ENCODE results near the gene CHRDL2. TPM values are rescaled to one million over a fixed set of nuclear protein-coding genes. Genes with fewer than 3 reads are reported as not detected.

CHRDL2 gene
- total and polyA plus RNA-seq, 4 donors = 0.11 to 2.1 (median 0.99) TPM

GRCh38 chr11:74673693-74674360 lies 57.4 kb downstream of the CHRDL2 start:
- no peak overlapping the region for H3K4me3 ChIP-seq (ENCODE audit: low read depth, low read length)
- no peaks in the 10 kb centered on the region for H3K9me3 ChIP-seq (ENCODE audit: control insufficient read depth, insufficient read depth, low read length)
- WGBS (ENCODE audit: insufficient coverage) = 94% methylated on average over 3 of the region's 7 CpGs
- no peaks in the 10 kb centered on the region for H3K36me3 ChIP-seq (ENCODE audit: control insufficient read depth, insufficient read depth, low read length)
- peak in 1 of 6 donors; percentile 36 for DNase-seq (ENCODE audit: low read depth in 4 of 6, low spot score in 6 of 6)
- H3K4me1 ChIP-seq (ENCODE audit: control insufficient read depth, insufficient read depth, low read length) = peaks cover 15% of the 10 kb centered on the region
- H3K27ac ChIP-seq (ENCODE audit: low read depth, low read length) = no peak overlapping the region
- H3K27me3 ChIP-seq (ENCODE audit: control insufficient read depth, insufficient read depth, low read length) = no peaks in the 10 kb centered on the region

DNA sequence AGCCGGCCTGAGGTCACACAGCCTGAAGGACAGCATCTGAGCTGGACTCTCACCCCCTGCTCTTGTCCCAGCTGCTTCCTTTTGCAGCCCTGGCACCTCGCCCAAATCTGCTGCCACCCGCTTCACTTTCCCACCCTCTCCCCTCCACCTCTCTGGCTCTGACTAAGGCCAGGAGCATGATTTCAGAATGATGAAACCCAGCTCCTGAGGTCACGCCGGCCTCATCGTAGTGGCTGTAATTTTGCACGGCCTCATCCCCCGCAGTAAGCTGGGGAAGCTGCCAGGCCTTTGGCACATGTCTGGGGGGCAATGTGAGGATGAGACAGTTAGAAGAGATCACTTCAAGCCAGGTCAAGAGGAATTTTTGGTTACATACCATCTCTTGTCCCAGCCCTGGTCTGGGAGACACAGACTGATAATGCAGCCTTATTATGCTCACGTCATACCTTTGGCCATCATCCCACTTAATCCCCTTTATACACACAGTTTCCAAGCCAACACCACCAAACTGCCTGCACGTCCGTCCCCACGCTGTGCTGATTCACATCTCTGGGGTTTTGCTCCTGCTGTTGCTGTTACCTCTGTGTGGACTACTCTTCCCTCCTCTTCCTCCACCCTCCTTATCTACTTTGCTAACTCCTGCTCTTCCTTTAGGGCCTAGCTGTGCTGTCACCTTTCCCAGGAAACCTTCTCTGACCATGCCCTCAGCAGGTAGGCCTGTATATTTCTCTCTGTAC lies 58.1 kb downstream of the CHRDL2 start:
- H3K9me3 ChIP-seq (ENCODE audit: control insufficient read depth, insufficient read depth, low read length) = no peaks in the 10 kb centered on the region
- no peaks in the 10 kb centered on the region for H3K27me3 ChIP-seq (ENCODE audit: control insufficient read depth, insufficient read depth, low read length)
- peaks cover 15% of the 10 kb centered on the region for H3K4me1 ChIP-seq (ENCODE audit: control insufficient read depth, insufficient read depth, low read length)
- no peak overlapping the region for H3K27ac ChIP-seq (ENCODE audit: low read depth, low read length)
- H3K36me3 ChIP-seq (ENCODE audit: control insufficient read depth, insufficient read depth, low read length) = no peaks in the 10 kb centered on the region
- DNase-seq (ENCODE audit: low read depth in 4 of 6, low spot score in 6 of 6) = peak in 3 of 6 donors; percentile 4 to 77 (median 68)
- no peak overlapping the region for H3K4me3 ChIP-seq (ENCODE audit: low read depth, low read length)
- 43% methylated on average over 12 of the region's 12 CpGs for WGBS (ENCODE audit: insufficient coverage)

DNA sequence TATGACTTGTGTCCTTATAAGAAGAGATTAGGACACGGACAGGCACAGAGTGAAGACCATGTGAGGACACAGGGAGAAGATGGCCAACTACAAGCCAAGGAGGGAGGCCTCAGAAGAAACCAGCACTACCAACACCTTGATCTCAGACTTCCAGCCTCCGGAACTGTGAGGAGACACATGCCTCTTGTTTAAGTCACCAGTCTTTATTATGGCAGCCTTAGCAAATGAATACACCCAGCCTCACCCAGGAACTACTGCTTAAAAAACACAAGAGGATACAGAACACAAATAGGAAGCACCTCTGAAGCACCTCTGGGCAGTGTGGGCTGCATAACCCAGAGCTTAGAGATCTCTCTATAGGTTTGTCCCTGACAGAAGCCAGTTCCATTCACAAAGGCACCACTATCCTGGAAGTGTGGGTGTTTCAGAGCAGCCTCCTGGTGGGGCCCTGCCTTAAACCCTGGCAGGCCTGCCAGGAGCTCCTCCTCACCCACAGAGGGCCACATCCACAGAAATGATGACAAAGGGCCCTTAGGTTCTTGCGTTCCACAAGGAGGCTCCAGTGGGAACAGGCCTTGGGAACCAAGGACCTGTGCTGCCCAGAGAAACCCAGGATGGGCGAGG lies 58.8 kb downstream of the CHRDL2 start:
- DNase-seq (ENCODE audit: low read depth in 4 of 6, low spot score in 6 of 6) = no peak
- no peaks in the 10 kb centered on the region for H3K36me3 ChIP-seq (ENCODE audit: control insufficient read depth, insufficient read depth, low read length)
- no peak overlapping the region for H3K4me3 ChIP-seq (ENCODE audit: low read depth, low read length)
- H3K27ac ChIP-seq (ENCODE audit: low read depth, low read length) = no peak overlapping the region
- H3K27me3 ChIP-seq (ENCODE audit: control insufficient read depth, insufficient read depth, low read length) = no peaks in the 10 kb centered on the region
- H3K4me1 ChIP-seq (ENCODE audit: control insufficient read depth, insufficient read depth, low read length) = peaks cover 15% of the 10 kb centered on the region
- 64% methylated on average over 3 of the region's 4 CpGs for WGBS (ENCODE audit: insufficient coverage)
- no peaks in the 10 kb centered on the region for H3K9me3 ChIP-seq (ENCODE audit: control insufficient read depth, insufficient read depth, low read length)

GRCh38 chr11:74671520-74672196 lies 59.6 kb downstream of the CHRDL2 start:
- DNase-seq (ENCODE audit: low read depth in 4 of 6, low spot score in 6 of 6) = no peak
- Histone ChIP-seq H3K27ac (ENCODE audit: low read depth, low read length) (no peak overlapping the region), H3K27me3 (ENCODE audit: control insufficient read depth, insufficient read depth, low read length) (no peaks in the 10 kb centered on the region), H3K36me3 (ENCODE audit: control insufficient read depth, insufficient read depth, low read length) (no peaks in the 10 kb centered on the region), H3K9me3 (ENCODE audit: control insufficient read depth, insufficient read depth, low read length) (no peaks in the 10 kb centered on the region), H3K4me3 (ENCODE audit: low read depth, low read length) (no peak overlapping the region), H3K4me1 (ENCODE audit: control insufficient read depth, insufficient read depth, low read length) (peaks cover 15% of the 10 kb centered on the region)
- WGBS (ENCODE audit: insufficient coverage) = 88% methylated on average over 6 of the region's 10 CpGs

DNA sequence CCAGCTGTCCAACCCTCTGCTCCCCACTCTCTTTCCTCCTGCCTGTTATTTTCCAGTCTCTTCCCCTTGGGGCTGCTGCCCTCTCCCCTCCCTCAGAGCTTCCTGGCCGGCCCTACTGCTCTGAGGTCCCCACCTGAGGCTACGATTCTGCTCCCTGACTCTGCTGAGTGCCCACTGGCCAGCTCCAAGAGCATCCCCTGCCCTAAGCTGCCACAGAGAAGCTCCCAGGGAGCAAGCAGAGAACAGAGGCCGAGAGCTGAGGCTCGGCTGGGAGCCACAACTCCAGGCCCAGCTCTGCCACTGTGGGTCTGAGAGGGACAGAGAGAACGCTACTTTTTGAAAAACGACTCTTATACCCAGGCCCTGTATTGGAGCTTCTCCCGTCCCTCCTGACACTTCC lies 61.1 kb downstream of the CHRDL2 start:
- no peaks in the 10 kb centered on the region for H3K27me3 ChIP-seq (ENCODE audit: control insufficient read depth, insufficient read depth, low read length)
- DNase-seq (ENCODE audit: low read depth in 4 of 6, low spot score in 6 of 6) = no peak
- H3K36me3 ChIP-seq (ENCODE audit: control insufficient read depth, insufficient read depth, low read length) = no peaks in the 10 kb centered on the region
- 87% methylated on average over 6 of the region's 7 CpGs for WGBS (ENCODE audit: insufficient coverage)
- no peak overlapping the region for H3K27ac ChIP-seq (ENCODE audit: low read depth, low read length)
- no peaks in the 10 kb centered on the region for H3K9me3 ChIP-seq (ENCODE audit: control insufficient read depth, insufficient read depth, low read length)
- H3K4me1 ChIP-seq (ENCODE audit: control insufficient read depth, insufficient read depth, low read length) = peaks cover 15% of the 10 kb centered on the region
- H3K4me3 ChIP-seq (ENCODE audit: low read depth, low read length) = no peak overlapping the region

DNA sequence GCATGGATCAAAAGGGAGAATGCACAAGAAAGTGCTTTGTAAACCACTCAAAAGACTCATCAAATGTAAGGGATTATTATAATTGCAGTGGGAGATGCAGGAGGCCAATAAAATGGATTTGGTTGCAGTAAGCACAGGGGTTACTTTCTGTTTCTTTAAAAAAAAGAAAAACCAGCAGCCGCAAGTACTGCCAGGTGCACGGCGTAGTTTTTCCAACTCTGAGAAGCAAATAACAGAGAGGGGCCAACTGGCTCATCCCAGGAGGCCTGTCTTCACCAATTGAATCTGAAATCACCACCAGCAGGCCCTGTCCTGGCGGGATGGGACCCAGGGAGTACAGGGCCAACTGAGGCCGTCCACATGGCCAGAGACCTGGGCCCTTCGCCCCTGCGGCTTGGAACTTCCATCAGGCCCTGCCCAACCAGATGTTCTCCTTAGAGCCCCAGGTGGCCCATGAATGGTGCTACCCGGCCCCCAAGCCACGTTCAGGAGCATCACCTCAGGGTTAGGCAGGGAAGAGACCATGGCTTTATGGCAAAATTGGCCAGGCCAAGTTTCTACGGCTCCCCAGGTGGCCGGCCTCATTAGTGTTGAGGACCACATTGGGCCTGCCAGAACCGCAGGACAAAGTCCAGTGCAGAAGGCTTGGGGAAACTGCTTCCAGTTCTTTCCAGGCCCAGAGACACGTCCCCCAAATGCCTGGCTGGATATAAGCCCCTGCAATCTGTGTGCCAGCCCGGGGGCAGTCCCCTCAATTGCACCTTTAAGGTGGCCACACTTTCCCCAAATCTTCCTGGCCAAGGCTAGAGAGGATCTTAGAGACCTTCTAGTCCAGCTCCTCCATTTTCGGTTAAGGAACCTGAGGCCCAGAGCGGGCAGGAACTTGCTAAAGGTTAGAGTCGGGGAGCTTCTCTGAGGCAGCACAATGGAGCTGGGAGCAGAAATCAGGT lies 61.7 kb downstream of the CHRDL2 start:
- Histone ChIP-seq H3K27me3 (ENCODE audit: control insufficient read depth, insufficient read depth, low read length) (no peaks in the 10 kb centered on the region), H3K4me1 (ENCODE audit: control insufficient read depth, insufficient read depth, low read length) (peaks cover 15% of the 10 kb centered on the region), H3K36me3 (ENCODE audit: control insufficient read depth, insufficient read depth, low read length) (no peaks in the 10 kb centered on the region), H3K9me3 (ENCODE audit: control insufficient read depth, insufficient read depth, low read length) (no peaks in the 10 kb centered on the region), H3K27ac (ENCODE audit: low read depth, low read length) (no peak overlapping the region), H3K4me3 (ENCODE audit: low read depth, low read length) (no peak overlapping the region)
- WGBS (ENCODE audit: insufficient coverage) = 93% methylated on average over 17 of the region's 17 CpGs
- DNase-seq (ENCODE audit: low read depth in 4 of 6, low spot score in 6 of 6) = peak in 1 of 6 donors; percentile 24

- Histone ChIP-seq H3K4me1 (ENCODE audit: control insufficient read depth, insufficient read depth, low read length) (no peaks in the 10 kb centered on the region), H3K36me3 (ENCODE audit: control insufficient read depth, insufficient read depth, low read length) (peaks cover 2% of the 10 kb centered on the region), H3K9me3 (ENCODE audit: control insufficient read depth, insufficient read depth, low read length) (no peaks in the 10 kb centered on the region), H3K4me3 (ENCODE audit: low read depth, low read length) (no peak overlapping the region), H3K27ac (ENCODE audit: low read depth, low read length) (no peak overlapping the region), H3K27me3 (ENCODE audit: control insufficient read depth, insufficient read depth, low read length) (no peaks in the 10 kb centered on the region)
- no CpG with 5 or more reads among the region's 1 CpG for WGBS (ENCODE audit: insufficient coverage)
- no peak for DNase-seq (ENCODE audit: low read depth in 4 of 6, low spot score in 6 of 6)
Measured at GRCh38 chr11:74663315-74663714, 67.9 kb downstream of the CHRDL2 start.

- Histone ChIP-seq H3K4me1 (ENCODE audit: control insufficient read depth, insufficient read depth, low read length) (no peaks in the 10 kb centered on the region), H3K27me3 (ENCODE audit: control insufficient read depth, insufficient read depth, low read length) (no peaks in the 10 kb centered on the region), H3K9me3 (ENCODE audit: control insufficient read depth, insufficient read depth, low read length) (no peaks in the 10 kb centered on the region), H3K36me3 (ENCODE audit: control insufficient read depth, insufficient read depth, low read length) (peaks cover 2% of the 10 kb centered on the region), H3K27ac (ENCODE audit: low read depth, low read length) (no peak overlapping the region), H3K4me3 (ENCODE audit: low read depth, low read length) (no peak overlapping the region)
- WGBS (ENCODE audit: insufficient coverage) = 100% methylated on average over 1 of the region's 4 CpGs
- no peak for DNase-seq (ENCODE audit: low read depth in 4 of 6, low spot score in 6 of 6)
Measured at GRCh38 chr11:74662487-74663103, 68.6 kb downstream of the CHRDL2 start.

Data from spinal cord (tissue), 10 donors.